Endothelial cell (in vitro differentiated cells): Measurements from ENCODE around the gene C19orf81. TPM values are rescaled to one million over a fixed set of nuclear protein-coding genes. Genes with fewer than 3 reads are reported as not detected.
A peak's percentile ranks its signal among the peaks of the same experiment; 100 is the strongest.
"Not testable (repeated sequence)": the region's sequence is repeated elsewhere in the genome, so short reads cannot be mapped to it uniquely, and the experiment has no call there.

Source experiments
- DNase-seq: peaks from one replicate; pipeline ENCODE4 v3.0.0; 2021; ENCODE audit warnings: low spot score
- H3K27ac Mint-ChIP-seq: one replicate; pipeline ENCODE4 v1.8.0; 2021; ENCODE audit warnings: mixed read lengths, inconsistent platforms; ENCODE audit not compliant: unreplicated experiment
- H3K27me3 Mint-ChIP-seq: one replicate; pipeline ENCODE4 v1.8.0; 2021; ENCODE audit warnings: mild to moderate bottlenecking, moderate library complexity, mixed read lengths, inconsistent platforms; ENCODE audit not compliant: unreplicated experiment
- H3K36me3 Mint-ChIP-seq: one replicate; pipeline ENCODE4 v1.8.0; 2021; ENCODE audit warnings: mild to moderate bottlenecking, low read depth, mixed read lengths, inconsistent platforms; ENCODE audit not compliant: unreplicated experiment
- H3K4me1 Mint-ChIP-seq: one replicate; pipeline ENCODE4 v1.8.0; 2021; ENCODE audit warnings: mild to moderate bottlenecking, mixed read lengths, inconsistent platforms; ENCODE audit not compliant: unreplicated experiment
- H3K4me3 Mint-ChIP-seq: one replicate; pipeline ENCODE4 v1.8.0; 2021; ENCODE audit warnings: mild to moderate bottlenecking, mixed read lengths, inconsistent platforms; ENCODE audit not compliant: unreplicated experiment
- H3K9me3 Mint-ChIP-seq: one replicate; pipeline ENCODE4 v1.8.0; 2021; ENCODE audit warnings: mixed read lengths, inconsistent platforms; ENCODE audit not compliant: unreplicated experiment
- CTCF ChIP-seq: fragments of 200-600 bp; sonication (generic); IDR thresholded peaks from one replicate; pipeline ENCODE4 v1.5.0; 2021; ENCODE audit warnings: antibody characterized with exemption; ENCODE audit not compliant: unreplicated experiment
- long read RNA-seq: library from polyadenylated mRNA; unstranded; transcript quantifications from one replicate; pipeline ENCODE4 v2.0.0, GENCODE V29; 2020; ENCODE audit not compliant: unreplicated experiment
- total RNA-seq: library from RNA; stranded (reverse); fragmentation: NEBNext Ultra II Directional; extraction: Animal tissue kit (Norgen Biotek cat#: 25700); gene quantifications from one replicate; pipeline ENCODE4 v1.2.1, GENCODE V29; 2021; ENCODE audit not compliant: unreplicated experiment

C19orf81 gene
- total RNA-seq, result not detected
- long read RNA-seq, result 0 reads

GRCh38 chr19:50649433-50650391 lies at the start of gene C19orf81:
C19orf81 (plus strand) TSS chr19:50649445; CDS start chr19:50649445, 0 bp downstream.
- Mint-ChIP-seq H3K4me3 (no peak within 1 kb of the TSS), H3K36me3 (peaks cover 12% of the 10 kb centered on the region), H3K4me1 (peaks cover 3% of the 10 kb centered on the region), H3K27ac (peak within 1 kb of the TSS; percentile 0), H3K27me3 (peaks cover 9% of the 10 kb centered on the region), H3K9me3 (peaks cover 43% of the 10 kb centered on the region)
- TF ChIP-seq CTCF, result no peak
- no peak for DNase-seq

- H3K4me1 Mint-ChIP-seq, result no peaks in the 10 kb centered on the region
- peaks cover 1% of the 10 kb centered on the region for H3K27me3 Mint-ChIP-seq
- no peak overlapping the region for H3K4me3 Mint-ChIP-seq
- DNase-seq, result no peak
- TF ChIP-seq CTCF, result no peak
- H3K9me3 Mint-ChIP-seq, result peaks cover 33% of the 10 kb centered on the region
- no peak overlapping the region for H3K27ac Mint-ChIP-seq
- H3K36me3 Mint-ChIP-seq, result peaks cover 13% of the 10 kb centered on the region
Measured at GRCh38 chr19:50601407-50602088, 47.7 kb upstream of the C19orf81 start.

GRCh38 chr19:50602089-50602422 lies 47.2 kb upstream of the C19orf81 start:
- TF ChIP-seq CTCF, result no peak
- peaks cover 14% of the 10 kb centered on the region for H3K36me3 Mint-ChIP-seq
- DNase-seq, result no peak
- H3K4me3 Mint-ChIP-seq, result no peak overlapping the region
- H3K27me3 Mint-ChIP-seq, result peaks cover 1% of the 10 kb centered on the region
- H3K4me1 Mint-ChIP-seq, result no peaks in the 10 kb centered on the region
- H3K27ac Mint-ChIP-seq, result no peak overlapping the region
- H3K9me3 Mint-ChIP-seq, result peaks cover 34% of the 10 kb centered on the region

GRCh38 chr19:50602496-50602895 lies 46.7 kb upstream of the C19orf81 start:
- peak overlapping the region; percentile 2 for H3K4me3 Mint-ChIP-seq
- peaks cover 14% of the 10 kb centered on the region for H3K36me3 Mint-ChIP-seq
- DNase-seq, result no peak
- no peak overlapping the region for H3K27ac Mint-ChIP-seq
- no peaks in the 10 kb centered on the region for H3K4me1 Mint-ChIP-seq
- peaks cover 3% of the 10 kb centered on the region for H3K27me3 Mint-ChIP-seq
- peaks cover 37% of the 10 kb centered on the region for H3K9me3 Mint-ChIP-seq
- no peak for TF ChIP-seq CTCF

- Mint-ChIP-seq H3K27ac (no peak overlapping the region), H3K36me3 (peaks cover 14% of the 10 kb centered on the region), H3K4me3 (peak overlapping the region; percentile 2), H3K4me1 (no peaks in the 10 kb centered on the region), H3K27me3 (peaks cover 3% of the 10 kb centered on the region), H3K9me3 (peaks cover 36% of the 10 kb centered on the region)
- DNase-seq, result no peak
- TF ChIP-seq CTCF, result no peak
Measured at GRCh38 chr19:50602935-50603334, 46.3 kb upstream of the C19orf81 start.

GRCh38 chr19:50604264-50605073 lies 44.8 kb upstream of the C19orf81 start:
- H3K4me1 Mint-ChIP-seq, H3K4me3 Mint-ChIP-seq, H3K27me3 Mint-ChIP-seq, H3K27ac Mint-ChIP-seq, DNase-seq: not testable (repeated sequence)
- peaks cover 43% of the 10 kb centered on the region for H3K9me3 Mint-ChIP-seq
- peaks cover 17% of the 10 kb centered on the region for H3K36me3 Mint-ChIP-seq
